Ovary (tissue), 3 donors: Measurements from ENCODE around the gene SYT2.

Experiments used
- CTCF ChIP-seq, 3 donors: fragments of 450-650 bp in 2 of 3; fragments of 200-600 bp in 1 of 3; IDR thresholded peaks; one replicate each; pipeline versions ENCODE4 v1.5.1 to v1.8.0; 2016 to 2022; ENCODE audit warnings: antibody characterized with exemption in 3 of 3, mild to moderate bottlenecking in 1 of 3
- EP300 ChIP-seq: sonication (generic); formaldehyde crosslinking; IDR thresholded peaks from one replicate; pipeline ENCODE4 v1.6.1; 2017; ENCODE audit warnings: antibody characterized with exemption
- POLR2A ChIP-seq: fragments of 450-650 bp; IDR thresholded peaks from one replicate; pipeline ENCODE4 v1.6.1; 2017; ENCODE audit warnings: antibody characterized with exemption, mild to moderate bottlenecking, moderate library complexity
- donor health status: DM: no; HTN: no; CAD: no.

- TF ChIP-seq CTCF (IDR thresholded peaks at IDR 0.05) (no peak), POLR2A (no peak), EP300 (no peak)
Observed at GRCh38 chr1:202656057-202656456, 54.2 kb downstream of the SYT2 start.
